NK-92 (cell line): ENCODE measurements around the gene CCDC51.

Experiments used
- DNase-seq: peaks from one replicate; lab custom pipeline; 2025; ENCODE audit not compliant: unreplicated experiment; lab: John Stamatoyannopoulos, UW

CCDC51 gene

DNA sequence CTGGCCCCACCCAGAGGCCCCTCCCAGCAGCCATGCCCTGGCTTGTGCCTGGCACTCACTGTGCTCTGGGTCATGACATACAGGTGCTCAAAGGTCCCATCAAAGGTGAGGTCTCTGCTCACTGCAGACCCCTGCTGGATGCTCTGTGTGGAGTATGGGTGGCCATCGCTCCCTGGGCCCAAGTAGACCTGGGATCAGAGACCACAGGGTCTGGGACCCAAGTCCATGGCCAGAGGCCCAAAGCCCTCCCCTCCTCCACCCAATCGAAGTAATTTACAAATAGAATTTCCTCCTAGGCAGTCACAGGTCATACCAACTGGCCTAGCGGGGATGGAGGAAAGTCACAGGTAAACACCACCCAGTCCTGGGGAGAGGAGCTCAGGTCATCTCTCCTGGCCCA, 17.6 kb downstream of the CCDC51 start:
- DNase-seq = no peak

DNA sequence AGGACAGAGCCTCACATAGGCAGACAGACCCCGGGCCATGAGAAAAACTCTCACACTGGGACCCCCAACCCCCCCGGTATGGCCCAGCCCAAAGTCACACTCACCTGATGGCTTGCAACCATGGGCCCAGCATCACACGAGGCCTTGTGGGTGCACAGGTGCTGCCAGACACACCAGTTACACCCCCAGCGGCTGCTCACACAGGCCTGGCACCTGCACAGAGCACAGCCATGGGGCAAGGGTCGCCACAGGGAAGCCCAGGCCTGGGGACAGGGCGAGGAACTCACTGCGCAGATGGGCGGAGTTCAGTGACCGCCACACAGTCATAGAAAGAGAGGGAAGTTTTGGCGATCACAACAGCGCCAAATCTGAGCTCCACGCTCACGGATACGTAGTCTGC, 19.4 kb downstream of the CCDC51 start:
- no peak for DNase-seq

DNA sequence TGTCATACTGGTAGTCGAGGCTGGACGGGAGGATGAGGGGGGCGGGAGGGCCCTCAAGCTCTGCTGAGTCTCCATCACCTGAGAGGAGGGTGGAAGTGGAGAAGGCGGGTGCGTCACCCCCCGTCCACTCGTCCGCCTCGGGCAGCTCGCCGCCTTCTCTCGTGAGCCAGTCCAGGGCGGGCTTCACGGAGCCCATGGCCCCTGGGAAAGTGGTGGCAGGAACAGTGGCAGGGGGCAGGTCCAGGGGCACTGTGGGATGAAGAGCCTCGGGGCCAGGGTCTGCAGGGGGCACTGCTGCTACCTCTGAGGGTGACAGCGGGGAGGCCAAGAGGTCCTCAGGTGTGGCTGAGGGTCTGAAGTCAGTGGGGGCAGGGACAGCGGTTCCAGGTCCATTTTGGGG, 20.3 kb downstream of the CCDC51 start:
- no peak for DNase-seq

DNA sequence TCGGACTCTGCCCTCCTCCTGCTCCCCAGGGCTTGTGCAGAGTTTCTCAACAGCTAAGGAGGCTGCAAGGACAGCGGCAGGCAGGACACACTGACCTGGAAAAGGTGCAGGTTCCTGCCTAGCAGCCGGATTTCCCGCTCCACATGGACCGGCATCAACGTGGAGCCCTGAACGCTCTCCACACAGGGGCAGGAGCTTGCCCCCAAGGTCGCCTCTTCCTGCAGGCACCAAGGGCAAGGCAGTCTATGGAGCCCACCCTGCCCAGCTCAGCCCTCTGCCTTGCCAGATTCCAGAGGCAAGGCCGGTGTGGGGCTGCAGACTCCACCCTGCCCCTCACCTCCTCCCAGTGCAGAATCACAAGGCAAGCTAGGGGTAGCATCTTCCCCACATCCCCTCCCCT, 20.8 kb downstream of the CCDC51 start:
- no peak for DNase-seq

DNA sequence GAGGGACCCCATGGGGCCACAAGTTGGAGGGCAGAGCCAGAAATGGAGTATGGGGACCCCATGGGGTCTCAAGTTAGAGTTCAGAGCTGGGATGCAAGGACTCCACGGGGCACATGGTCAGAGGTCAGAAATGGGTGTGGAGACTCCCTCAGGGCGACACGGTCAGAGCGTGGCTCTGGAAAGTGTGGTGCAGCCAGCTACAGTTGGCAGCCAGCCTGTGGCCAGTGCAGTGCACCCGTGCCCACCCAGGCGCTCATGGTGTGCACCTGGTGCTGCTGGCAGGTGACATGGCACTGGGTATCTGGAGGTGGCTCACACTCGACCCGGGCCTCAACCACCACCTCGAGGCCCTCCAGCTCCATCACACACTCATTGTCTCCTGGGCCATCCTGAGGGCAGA, 21.3 kb downstream of the CCDC51 start:
- DNase-seq = no peak

DNA sequence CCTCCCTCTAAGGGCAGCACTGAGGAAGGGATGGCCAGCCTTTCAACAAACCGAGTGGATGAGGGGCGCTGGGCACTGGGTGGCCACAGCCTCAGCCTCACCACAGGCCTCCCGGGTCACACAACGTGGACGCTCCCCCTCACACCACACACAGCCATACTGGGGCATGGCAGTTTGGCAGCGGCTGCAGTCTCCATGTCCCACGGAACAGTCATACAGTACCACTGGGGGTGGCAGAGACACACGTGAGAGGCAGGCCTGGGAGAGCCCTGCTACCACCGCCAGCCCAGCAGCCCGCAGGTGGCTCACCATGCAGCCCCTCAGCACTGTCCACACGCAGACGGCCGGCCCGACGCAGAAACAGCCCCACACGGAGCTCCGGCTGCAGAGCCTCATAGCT, 21.8 kb downstream of the CCDC51 start:
- DNase-seq = no peak

DNA sequence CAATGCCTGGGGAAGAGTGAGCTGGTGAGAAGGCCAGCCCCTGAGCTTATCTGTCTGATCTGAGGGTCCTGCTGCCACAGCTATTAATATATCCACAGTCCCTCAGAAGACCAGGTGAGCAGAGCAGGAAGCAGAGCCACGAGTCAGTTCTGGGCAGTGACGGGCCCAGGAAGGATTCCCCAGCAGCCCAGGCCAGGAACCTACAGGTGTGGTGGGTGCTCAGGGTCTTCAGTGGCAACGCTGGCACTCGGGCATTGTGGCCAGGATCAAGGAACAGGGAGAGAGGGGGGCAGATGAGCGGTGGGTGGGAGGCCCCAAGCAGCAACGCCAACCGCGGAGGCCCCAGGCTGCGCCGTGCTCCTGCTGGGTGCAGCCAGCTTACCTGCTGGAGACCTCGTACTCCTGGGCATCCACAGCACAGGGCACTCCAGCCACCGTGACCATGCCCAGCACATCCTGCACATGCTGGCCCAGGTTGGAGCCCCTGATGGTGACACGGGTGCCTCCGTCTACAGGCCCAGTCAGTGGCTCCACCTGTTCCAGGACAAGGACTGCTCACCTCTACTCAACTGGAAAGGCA, 22.3 kb downstream of the CCDC51 start:
- no peak for DNase-seq

DNA sequence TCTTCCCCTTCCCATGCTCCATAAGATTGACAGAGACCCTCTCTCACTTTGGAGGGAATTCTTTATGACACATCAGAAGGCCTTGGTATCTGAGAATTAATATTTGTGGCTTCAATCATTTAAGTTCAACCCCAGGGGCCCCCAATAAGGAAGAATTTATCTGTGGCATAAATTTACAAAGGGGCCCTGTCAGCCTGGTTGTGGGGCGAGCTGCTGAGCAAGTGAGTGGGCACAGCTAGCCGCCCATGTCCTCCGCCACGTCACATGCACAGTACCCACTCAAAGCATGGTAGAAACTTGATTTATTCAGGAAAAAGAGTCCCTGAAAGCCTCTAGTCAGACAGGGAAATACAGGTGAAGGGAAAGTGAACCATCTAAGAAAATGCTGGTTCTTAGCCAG, 23.4 kb downstream of the CCDC51 start:
- DNase-seq = no peak

DNA sequence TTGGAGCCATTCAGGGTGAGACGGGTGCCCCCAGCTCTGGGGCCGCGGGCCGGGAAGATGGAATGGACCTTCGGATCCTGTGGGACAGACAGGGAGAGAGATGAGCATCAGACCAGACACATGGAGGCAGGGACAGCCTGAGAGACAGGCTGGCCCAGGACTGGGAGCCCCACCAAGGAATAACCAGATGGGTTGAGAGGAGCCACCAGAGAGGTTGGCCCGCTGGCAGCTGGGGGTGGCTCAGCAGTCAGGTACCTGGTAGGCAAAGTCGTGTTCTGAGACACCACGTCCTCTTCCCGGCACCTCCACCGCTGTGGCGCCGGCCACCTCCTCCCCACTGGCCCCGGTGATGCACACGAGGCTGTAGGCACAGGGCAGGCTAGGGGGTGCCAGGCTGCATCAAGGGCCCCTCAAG, 23.8 kb downstream of the CCDC51 start:
- DNase-seq = no peak

DNA sequence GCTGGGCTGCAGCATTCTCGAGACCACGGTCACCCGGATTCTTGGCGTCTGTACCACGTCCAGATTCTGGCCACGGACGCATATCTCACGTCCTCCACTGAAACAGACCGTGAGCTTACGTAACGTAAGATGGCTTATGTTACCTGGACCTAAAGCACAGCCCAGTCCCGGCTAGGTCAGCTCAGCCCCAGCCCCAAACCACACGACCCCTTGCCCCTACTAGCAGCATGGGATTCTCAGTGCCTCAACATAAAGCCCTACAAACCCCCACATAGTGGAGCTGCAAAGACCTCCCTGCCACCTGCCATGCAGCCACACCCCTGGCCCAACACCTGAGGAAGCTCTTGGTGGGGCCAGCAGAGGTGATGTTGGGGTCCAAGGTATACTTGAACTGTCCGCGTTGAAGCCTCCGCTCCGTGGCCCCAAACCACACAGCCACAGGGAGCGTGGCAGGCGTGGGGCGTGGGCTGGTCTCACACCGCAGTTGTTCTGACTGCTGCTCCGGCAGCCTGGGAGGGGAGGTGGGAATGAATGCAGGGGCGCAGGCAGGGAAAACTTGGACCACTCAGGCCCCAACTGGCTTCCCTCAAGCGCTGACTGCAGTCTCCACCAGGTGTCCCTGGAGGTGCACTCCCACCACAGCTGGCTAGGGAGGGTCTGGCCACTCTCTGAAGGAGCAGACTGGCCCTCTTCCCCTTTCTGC, 24.5 kb downstream of the CCDC51 start:
- DNase-seq = no peak

DNA sequence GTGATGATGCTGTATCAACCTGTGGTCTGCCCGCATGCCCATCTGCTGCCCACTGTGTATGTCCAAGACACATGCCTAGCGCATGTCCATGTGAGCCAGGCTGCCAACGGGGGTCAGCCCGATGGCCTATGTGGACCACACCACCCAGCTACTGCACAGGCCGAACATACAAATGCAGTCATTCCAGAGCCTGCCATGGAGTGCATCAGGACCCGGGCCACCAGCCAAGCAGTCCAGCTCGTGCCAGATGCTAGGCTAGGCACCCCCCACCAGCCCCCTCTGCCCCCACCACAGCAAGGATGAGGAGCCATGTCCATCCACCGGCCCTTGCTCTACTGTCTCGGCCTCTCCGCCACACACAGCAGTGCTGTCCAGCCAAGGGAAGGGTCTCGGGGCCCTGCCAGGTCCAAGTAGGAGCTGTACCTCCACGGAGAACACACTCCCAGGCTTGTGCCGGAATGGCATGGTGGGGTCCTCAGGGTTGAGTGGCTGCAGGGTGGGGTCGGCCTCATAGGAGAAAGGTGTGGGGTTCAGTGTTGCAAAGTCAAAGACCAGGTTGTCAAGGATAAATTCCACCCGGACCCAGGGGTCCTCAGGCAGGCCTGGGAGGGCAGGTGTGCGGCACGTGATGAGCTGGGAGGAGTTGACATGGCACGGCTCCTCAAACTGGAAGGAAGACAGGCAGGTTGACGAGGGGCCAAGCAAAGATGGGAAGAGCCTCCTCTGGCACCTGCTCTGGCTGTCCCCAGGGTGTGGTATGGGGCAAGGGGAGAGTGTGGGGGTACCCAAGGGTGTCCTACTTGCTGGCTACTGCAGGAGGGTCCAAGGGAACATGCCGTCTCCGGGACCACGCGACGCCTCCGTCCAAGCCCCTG, 25.3 kb downstream of the CCDC51 start:
- no peak for DNase-seq

DNA sequence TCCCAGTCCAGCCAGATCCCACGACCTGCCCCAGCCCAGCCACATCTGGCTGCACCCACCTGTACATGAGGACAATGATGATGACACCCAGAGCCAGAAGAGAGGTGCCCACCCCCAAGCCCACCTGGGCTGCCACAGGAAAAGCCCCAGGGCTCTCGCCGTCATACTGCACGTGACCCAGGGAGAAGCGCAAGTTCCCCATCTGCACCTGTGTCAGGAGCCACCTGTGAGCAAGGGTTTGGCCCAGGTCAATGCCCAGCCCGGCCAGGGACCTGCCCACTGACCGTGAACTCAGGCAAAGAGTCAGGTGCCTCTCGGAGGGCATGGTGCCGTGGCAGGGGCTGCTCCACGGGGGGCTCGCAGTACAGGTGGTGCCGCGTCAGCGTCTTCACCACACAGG, 26.3 kb downstream of the CCDC51 start:
- no peak for DNase-seq

DNA sequence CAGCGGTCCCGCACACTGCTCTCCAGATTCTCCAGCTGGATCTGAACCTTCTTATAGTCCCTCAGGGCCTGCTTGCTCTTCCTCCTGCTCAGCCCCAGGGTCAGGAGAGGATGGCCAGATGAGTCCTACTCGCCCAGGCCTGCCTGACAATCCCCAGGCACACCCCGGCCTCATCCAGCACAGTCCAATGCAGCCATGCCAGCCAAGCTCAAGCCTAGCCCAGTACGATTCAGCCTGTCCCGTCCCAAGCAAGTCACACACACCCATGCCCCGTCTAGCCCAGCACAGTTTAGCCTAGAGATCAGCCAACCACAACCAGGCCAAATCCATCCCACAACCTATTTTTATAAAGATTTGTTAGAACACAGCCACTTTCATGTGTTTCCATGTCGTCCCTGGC, 26.8 kb downstream of the CCDC51 start:
- DNase-seq = no peak

DNA sequence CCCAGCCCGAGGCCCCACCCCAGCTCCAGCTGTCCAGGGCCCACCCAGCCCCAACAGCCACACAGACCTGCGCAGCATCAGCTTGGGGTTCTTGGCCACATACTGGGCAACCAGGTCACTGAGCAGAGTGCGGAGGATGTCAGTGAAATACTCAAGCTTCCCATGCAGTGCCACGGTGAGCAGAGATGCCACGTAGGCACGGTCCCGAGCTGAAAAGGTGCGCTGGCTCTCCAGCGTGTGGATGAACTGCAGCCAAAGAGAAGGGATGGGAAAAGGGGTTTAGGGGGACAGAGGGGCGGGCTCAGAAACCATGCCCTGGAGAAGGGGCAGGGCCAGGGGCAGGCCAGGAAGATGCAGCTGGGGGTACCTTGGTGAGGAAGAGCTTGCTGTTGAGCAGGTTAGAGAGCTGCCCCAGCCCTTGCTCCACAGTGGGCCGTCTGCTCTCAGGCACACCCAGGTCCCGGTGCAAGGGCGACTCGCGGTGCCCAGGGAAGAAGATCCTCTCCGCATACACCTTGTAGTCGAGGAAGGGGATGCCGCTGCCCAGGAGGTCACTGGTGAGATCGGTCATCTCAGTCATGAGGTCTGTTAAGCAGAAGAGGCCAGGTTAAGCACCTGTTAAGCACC, 27.4 kb downstream of the CCDC51 start:
- no peak for DNase-seq

DNA sequence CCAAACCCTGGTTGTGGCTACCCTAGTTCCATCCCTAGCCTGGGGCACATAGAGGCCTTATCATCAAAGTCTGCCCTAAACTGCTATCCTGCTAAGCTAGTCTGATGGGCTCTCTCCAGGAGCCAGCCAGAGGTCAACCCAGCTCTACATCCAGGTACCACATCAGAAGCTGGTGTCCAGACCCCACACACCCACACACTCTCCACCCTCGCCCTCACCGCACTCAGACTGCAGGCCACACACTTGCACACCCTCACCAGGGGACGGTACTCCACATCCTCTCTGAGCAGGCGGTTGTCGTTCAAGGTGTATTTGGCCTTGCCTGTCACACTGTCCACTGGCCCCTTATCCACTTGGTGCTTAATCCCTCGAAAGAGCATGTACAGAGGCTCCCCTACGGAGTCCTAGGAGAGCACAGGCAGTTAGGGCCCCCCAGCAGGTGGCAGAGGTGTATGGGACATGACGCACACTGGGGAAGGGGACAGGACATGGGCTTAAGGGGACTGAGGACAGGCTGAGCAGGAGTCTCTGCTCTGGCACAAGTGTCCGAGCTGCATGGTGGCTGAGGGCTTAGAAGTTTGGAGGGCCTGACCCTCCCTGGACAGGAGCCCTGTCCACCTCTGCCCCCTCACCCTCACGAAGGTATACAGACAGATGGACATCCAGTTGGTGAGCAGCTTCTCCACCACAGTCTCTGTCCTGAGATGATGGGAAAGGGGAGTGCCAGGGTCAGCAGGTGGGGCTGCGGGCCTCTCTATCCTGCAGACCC, 28.1 kb downstream of the CCDC51 start:
- no peak for DNase-seq

DNA sequence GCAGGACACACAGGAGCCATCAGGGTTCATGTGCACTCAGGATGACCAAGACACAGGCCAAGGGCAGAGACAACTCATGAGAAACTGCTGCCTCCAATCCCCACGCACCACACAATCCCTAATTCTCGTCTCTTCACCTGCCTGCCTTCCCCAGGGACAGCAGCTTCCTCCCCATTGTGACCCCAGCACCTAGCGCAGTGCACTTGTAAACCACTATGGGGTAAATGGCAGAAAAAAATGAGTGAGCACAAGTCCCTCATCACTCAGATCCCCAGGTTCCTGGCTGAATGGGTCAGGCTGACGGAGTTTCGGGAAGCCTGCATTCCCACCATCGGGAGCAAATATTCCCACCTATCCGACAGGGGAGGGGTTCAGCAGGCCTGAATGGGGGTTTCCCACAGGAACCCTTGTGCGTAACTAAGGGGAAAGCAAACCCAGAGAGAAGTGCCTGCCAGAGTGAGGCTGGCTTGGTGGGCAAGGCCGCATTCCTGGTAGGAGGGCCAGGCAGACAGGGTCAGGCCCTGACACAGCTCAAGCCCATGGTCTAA, 28.8 kb downstream of the CCDC51 start:
- no peak for DNase-seq

DNA sequence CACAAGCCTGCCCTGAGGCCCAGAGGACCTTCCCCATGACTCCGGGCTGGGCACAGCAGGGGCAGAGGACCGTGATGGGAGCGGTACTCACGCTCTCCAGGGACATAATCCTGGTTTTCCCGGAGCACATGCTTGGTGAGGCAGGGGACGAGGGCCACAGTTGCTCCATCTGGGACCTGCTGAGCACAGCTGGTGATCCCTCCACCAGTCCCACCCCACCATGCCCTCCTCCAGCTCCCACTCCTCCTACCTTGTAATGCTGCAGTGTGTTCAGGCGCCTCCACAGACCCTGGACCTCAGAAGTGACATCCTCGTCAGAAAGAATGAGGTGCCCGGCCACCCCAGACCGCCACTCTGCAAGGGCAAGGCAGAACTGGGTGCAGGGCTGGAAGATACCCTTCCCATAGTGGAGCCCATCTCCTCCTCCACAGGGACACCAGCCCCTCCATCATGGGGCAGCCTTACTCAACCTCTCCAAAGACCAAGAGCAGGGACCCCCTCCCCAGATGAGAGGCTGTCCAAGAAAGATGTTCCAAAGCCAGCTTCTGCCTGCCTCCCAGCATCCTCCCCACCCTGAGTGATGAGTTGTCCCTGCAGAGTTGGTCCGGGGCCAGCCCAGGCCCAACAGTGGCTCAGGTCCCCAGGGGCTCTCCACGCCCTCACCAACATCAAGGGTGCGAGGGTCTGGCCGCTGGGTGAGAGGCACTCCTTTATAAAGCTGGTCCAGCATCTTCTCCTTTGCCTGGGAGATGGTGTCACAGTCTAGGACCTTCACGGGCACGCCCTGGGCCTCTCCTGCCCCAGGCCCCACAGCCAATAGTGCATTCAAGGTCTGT, 29.5 kb downstream of the CCDC51 start:
- DNase-seq = no peak

DNA sequence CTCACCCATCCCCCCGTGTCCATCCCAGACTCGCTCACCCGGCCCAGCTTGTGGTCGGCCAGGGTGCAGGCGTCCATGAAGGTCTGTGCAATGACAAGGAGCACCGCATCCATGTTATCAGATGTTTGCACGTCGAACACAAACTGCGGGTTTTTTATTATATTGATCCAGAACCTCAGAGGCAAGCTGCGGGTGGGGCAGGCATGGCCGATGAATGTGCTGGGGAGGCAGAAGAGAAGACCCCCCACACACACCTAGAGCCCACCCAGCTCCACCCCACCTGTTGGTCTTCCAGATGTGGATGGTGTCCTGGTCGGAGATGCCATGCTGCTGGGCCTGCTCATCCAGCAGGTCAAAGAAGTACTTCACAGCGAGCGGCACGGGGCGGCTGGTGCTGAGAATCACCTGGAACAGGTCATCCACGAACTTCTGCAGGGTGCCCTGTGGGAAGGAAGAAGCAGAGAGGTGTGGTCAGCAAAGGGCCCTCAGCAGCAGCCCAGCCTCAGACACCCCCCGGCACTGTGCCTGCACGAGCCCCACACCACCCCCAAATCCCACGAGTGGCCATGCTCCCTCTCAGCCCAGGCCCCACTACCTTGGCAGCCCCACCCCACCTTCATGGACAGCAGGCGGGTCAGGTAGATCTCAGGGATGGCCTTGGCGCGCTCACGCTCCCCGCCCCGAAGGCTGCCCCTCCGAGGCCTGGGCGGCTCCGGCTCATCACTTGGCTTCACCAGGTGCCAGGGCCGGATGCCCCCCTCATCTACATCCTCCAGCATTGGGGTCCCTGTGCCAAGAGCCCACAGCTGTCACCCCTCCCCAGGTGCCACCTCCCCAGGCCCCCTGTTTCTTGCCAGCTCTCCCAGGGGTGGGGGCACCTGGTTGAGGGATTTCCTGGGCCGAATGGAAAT, 30.4 kb downstream of the CCDC51 start:
- no peak for DNase-seq

DNA sequence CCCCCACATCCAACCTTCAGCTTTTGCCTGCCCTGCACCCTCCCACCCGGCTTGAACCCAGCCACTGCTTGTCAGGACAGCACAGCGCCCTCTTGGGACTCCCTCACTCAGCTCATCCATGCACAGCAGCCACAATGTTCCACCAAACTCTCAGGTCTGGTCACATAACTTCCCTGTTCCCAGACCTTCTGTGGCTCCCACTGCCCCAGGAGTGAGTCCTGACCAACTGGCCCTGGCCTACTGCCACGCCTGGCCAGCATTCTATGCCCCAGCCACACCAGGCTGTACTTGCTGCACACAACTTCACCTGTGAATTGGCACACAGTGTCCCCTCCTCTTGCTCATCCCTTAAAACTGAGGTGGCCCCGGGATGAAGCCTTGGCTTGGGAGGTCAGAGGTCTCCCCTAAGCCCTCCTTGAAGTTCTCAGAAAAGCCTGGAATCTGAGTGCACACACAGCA, 31.1 kb downstream of the CCDC51 start:
- no peak for DNase-seq
